ENCODE measurements around the gene IFT43. TPM values are rescaled to one million over a fixed set of nuclear protein-coding genes. Genes with fewer than 3 reads are reported as not detected.

IFT43 gene
- total and polyA plus RNA-seq, 7 donors: 10.4 to 23.6 (median 15.6) TPM

GRCh38 chr14:75986439-75986765, 839 bp downstream of the IFT43 start:
- WGBS, 3 donors: 23 to 27% (median 24%) methylated on average over 6 of the region's 6 CpGs
- Histone ChIP-seq H3K27me3 (ENCODE audit: insufficient read depth in 3 of 3, low read length in 2 of 3) (no peaks in the 10 kb centered on the region), H3K4me3 (peak overlapping the region; percentile 97), H3K4me1 (peaks cover 35% of the 10 kb centered on the region), H3K27ac (peak overlapping the region; percentile 84), H3K36me3 (ENCODE audit: insufficient read depth in 1 of 2, low read depth in 1 of 2) (peaks cover 0 to 15% of the 10 kb centered on the region in 2 donors), H3K9me3 (no peaks in the 10 kb centered on the region)
- intact Hi-C loops (cut with DNase I): no loop called here
- no peak for DNase-seq
- ATAC-seq: no peak
- no peak for TF ChIP-seq CTCF (IDR thresholded peaks at IDR 0.05)

GRCh38 chr14:75987201-75987970, 1.8 kb downstream of the IFT43 start:
- Histone ChIP-seq H3K4me3 (no peak overlapping the region), H3K9me3 (no peaks in the 10 kb centered on the region), H3K4me1 (peaks cover 44% of the 10 kb centered on the region), H3K27me3 (ENCODE audit: insufficient read depth in 3 of 3, low read length in 2 of 3) (no peaks in the 10 kb centered on the region), H3K36me3 (ENCODE audit: insufficient read depth in 1 of 2, low read depth in 1 of 2) (peaks cover 0 to 15% of the 10 kb centered on the region in 2 donors), H3K27ac (no peak overlapping the region)
- intact Hi-C loops (cut with DNase I): no loop called here
- ATAC-seq: no peak
- no peak for DNase-seq
- no peak for TF ChIP-seq CTCF (IDR thresholded peaks at IDR 0.05)
- 75 to 77% (median 76%) methylated on average over 3 of the region's 3 CpGs for WGBS, 3 donors

- peaks cover 0 to 22% of the 10 kb centered on the region in 2 donors for H3K36me3 ChIP-seq (ENCODE audit: insufficient read depth in 1 of 2, low read depth in 1 of 2)
- peak overlapping the region; percentile 60 for H3K27ac ChIP-seq
- no peak for DNase-seq
- intact Hi-C loops (cut with DNase I): no loop called here
- H3K4me3 ChIP-seq: no peak overlapping the region
- peaks cover 45% of the 10 kb centered on the region for H3K4me1 ChIP-seq
- H3K9me3 ChIP-seq: no peaks in the 10 kb centered on the region
- TF ChIP-seq CTCF (IDR thresholded peaks at IDR 0.05): no peak
- H3K27me3 ChIP-seq (ENCODE audit: insufficient read depth in 3 of 3, low read length in 2 of 3): no peaks in the 10 kb centered on the region
- ATAC-seq: peak; percentile 34 to 44 (median 39)
- WGBS, 3 donors: 28 to 40% (median 33%) methylated on average over 6 of the region's 6 CpGs
These were observed 3.6 kb downstream of the IFT43 start for GRCh38 chr14:75989134-75989533.

GRCh38 chr14:75990297-75990696, 4.7 kb downstream of the IFT43 start:
- no peaks in the 10 kb centered on the region for H3K9me3 ChIP-seq
- no peaks in the 10 kb centered on the region for H3K27me3 ChIP-seq (ENCODE audit: insufficient read depth in 3 of 3, low read length in 2 of 3)
- H3K4me1 ChIP-seq: peaks cover 55% of the 10 kb centered on the region
- no peak for TF ChIP-seq CTCF (IDR thresholded peaks at IDR 0.05)
- DNase-seq (no peak), ATAC-seq (no peak)
- intact Hi-C loops (cut with DNase I): no loop called here
- no peak overlapping the region for H3K27ac ChIP-seq
- WGBS, 3 donors: 95 to 97% (median 96%) methylated on average over 4 of the region's 4 CpGs
- H3K4me3 ChIP-seq: no peak overlapping the region
- peaks cover 0 to 22% of the 10 kb centered on the region in 2 donors for H3K36me3 ChIP-seq (ENCODE audit: insufficient read depth in 1 of 2, low read depth in 1 of 2)

- DNase-seq: no peak
- TF ChIP-seq CTCF (IDR thresholded peaks at IDR 0.05): no peak
- peaks cover 0 to 29% of the 10 kb centered on the region in 2 donors for H3K36me3 ChIP-seq (ENCODE audit: insufficient read depth in 1 of 2, low read depth in 1 of 2)
- peak overlapping the region; percentile 66 for H3K27ac ChIP-seq
- no peaks in the 10 kb centered on the region for H3K9me3 ChIP-seq
- no peak overlapping the region for H3K4me3 ChIP-seq
- H3K4me1 ChIP-seq: peaks cover 63% of the 10 kb centered on the region
- 42 to 52% (median 47%) methylated on average over 4 of the region's 4 CpGs for WGBS, 3 donors
- peak; percentile 46 to 73 (median 72) for ATAC-seq
- H3K27me3 ChIP-seq (ENCODE audit: insufficient read depth in 3 of 3, low read length in 2 of 3): no peaks in the 10 kb centered on the region
- intact Hi-C loops (cut with DNase I): no loop called here
These were observed 6.2 kb downstream of the IFT43 start for GRCh38 chr14:75991753-75992152.
